ENCODE measurements around the gene XKR3. TPM values are rescaled to one million over a fixed set of nuclear protein-coding genes. Genes with fewer than 3 reads are reported as not detected.

Gene XKR3
- total RNA-seq, 1 donor from 2014 or later, result not detected

DNA sequence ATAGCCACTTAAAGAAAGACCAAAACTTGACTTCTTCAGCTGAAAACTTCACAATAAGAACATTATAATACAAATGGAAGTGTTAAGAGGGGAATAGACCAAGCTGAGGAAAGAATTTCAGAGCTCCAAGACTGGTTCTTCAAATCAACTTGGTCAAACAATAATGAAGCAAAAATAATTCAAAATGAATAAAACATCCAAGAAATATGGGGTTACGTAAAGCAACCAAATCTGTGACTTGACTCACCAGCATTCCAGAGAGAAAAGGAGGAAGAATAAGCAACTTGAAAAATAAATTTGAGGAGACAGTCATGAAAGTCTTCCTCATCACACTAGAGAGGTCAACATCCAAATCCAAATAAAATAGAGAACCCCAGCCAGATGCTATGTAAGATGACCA, 31.4 kb downstream of the XKR3 start:
- no peaks in the 10 kb centered on the region for H3K36me3 ChIP-seq (ENCODE audit: insufficient read depth, low read length)
- peaks cover 1% of the 10 kb centered on the region for H3K9me3 Mint-ChIP-seq (ENCODE audit: unreplicated experiment)
- FAIRE-seq, result no peak

DNA sequence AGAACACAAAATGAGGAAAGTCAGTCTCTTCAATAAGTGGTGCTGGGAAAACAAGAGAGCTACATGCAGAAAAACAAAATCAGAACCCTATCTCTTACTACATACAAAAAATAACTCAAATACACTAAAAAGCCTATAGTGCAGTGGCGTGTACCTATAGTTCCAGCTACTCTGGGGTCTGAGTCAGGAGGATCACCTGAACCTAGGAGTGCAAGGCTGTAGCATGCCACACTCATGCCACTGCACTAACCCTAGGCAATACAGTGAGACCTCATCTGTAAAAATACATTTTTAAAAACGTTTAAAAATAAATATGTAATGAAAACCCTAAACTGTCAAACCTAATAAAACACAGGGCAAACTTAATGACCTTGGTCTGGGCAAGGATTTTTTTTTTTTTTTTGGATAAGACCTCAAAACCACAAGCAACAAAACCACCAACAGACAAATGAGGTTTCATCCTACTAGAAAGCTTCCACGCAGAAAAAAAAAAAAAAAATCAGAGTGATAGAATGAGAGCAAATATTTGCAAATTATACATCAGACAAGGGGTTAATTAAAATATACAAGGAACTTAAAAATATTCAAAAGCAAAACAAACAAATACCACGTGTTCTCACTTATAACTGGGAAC, 35.2 kb downstream of the XKR3 start:
- H3K36me3 ChIP-seq (ENCODE audit: insufficient read depth, low read length), result no peaks in the 10 kb centered on the region
- H3K4me1 ChIP-seq (ENCODE audit: insufficient read depth, low read length), result no peaks in the 10 kb centered on the region
- no peak overlapping the region for H2AFZ ChIP-seq (ENCODE audit: low read depth, low read length)
- no peaks in the 10 kb centered on the region for H3K4me1 Mint-ChIP-seq (ENCODE audit: low read depth, unreplicated experiment)
- H3K9me3 Mint-ChIP-seq (ENCODE audit: unreplicated experiment), result no peaks in the 10 kb centered on the region
- no peaks in the 10 kb centered on the region for H3K9me3 ChIP-seq (ENCODE audit: insufficient read depth, low read depth, low read length)
- DNase-seq (ENCODE audit: low read depth), result no peak
- no peak overlapping the region for H3K4me3 Mint-ChIP-seq (ENCODE audit: unreplicated experiment)
- no peak overlapping the region for H3K9ac ChIP-seq (ENCODE audit: low read length)
- H3K27ac ChIP-seq (ENCODE audit: low read depth, low read length), result no peak overlapping the region
- no peak overlapping the region for H3K4me3 ChIP-seq (ENCODE audit: insufficient read depth, low read depth, low read length)
- no peak for TF ChIP-seq EZH2 (IDR thresholded peaks at IDR 0.05; ENCODE audit: insufficient read depth, low read length)
- TF ChIP-seq, protein P1, sequence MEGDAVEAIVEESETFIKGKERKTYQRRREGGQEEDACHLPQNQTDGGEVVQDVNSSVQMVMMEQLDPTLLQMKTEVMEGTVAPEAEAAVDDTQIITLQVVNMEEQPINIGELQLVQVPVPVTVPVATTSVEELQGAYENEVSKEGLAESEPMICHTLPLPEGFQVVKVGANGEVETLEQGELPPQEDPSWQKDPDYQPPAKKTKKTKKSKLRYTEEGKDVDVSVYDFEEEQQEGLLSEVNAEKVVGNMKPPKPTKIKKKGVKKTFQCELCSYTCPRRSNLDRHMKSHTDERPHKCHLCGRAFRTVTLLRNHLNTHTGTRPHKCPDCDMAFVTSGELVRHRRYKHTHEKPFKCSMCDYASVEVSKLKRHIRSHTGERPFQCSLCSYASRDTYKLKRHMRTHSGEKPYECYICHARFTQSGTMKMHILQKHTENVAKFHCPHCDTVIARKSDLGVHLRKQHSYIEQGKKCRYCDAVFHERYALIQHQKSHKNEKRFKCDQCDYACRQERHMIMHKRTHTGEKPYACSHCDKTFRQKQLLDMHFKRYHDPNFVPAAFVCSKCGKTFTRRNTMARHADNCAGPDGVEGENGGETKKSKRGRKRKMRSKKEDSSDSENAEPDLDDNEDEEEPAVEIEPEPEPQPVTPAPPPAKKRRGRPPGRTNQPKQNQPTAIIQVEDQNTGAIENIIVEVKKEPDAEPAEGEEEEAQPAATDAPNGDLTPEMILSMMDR (IDR thresholded peaks at IDR 0.05; ENCODE audit: insufficient read depth, low read depth, low read length), result no peak
- H3K27ac Mint-ChIP-seq (ENCODE audit: unreplicated experiment), result no peak overlapping the region
- no peaks in the 10 kb centered on the region for H3K36me3 Mint-ChIP-seq (ENCODE audit: low read depth, unreplicated experiment)
- H3K4me2 ChIP-seq (ENCODE audit: low read length), result no peak overlapping the region
- no peaks in the 10 kb centered on the region for H4K20me1 ChIP-seq (ENCODE audit: insufficient read depth, low read length)
- no peaks in the 10 kb centered on the region for H3K27me3 Mint-ChIP-seq (ENCODE audit: low read depth, unreplicated experiment)
- H3K27me3 ChIP-seq (ENCODE audit: insufficient read depth, low read length), result no peaks in the 10 kb centered on the region
- FAIRE-seq, result no peak
- no peaks in the 10 kb centered on the region for H3K79me2 ChIP-seq (ENCODE audit: insufficient read depth, low read length)

More for the DNA sequence above, 31.4 kb downstream of the XKR3 start:
- H2AFZ ChIP-seq (ENCODE audit: low read depth, low read length), result no peak overlapping the region
- no peaks in the 10 kb centered on the region for H3K27me3 Mint-ChIP-seq (ENCODE audit: low read depth, unreplicated experiment)
- no peaks in the 10 kb centered on the region for H4K20me1 ChIP-seq (ENCODE audit: insufficient read depth, low read length)
- H3K79me2 ChIP-seq (ENCODE audit: insufficient read depth, low read length), result no peaks in the 10 kb centered on the region
- no peak overlapping the region for H3K4me3 ChIP-seq (ENCODE audit: insufficient read depth, low read depth, low read length)
- no peaks in the 10 kb centered on the region for H3K4me1 ChIP-seq (ENCODE audit: insufficient read depth, low read length)
- no peaks in the 10 kb centered on the region for H3K4me1 Mint-ChIP-seq (ENCODE audit: low read depth, unreplicated experiment)
- no peak overlapping the region for H3K4me3 Mint-ChIP-seq (ENCODE audit: unreplicated experiment)
- peaks cover 2% of the 10 kb centered on the region for H3K36me3 Mint-ChIP-seq (ENCODE audit: low read depth, unreplicated experiment)
- no peaks in the 10 kb centered on the region for H3K27me3 ChIP-seq (ENCODE audit: insufficient read depth, low read length)
- no peak overlapping the region for H3K27ac ChIP-seq (ENCODE audit: low read depth, low read length)
- H3K9ac ChIP-seq (ENCODE audit: low read length), result no peak overlapping the region
- no peak overlapping the region for H3K27ac Mint-ChIP-seq (ENCODE audit: unreplicated experiment)
- no peak for TF ChIP-seq EZH2 (IDR thresholded peaks at IDR 0.05; ENCODE audit: insufficient read depth, low read length)
- TF ChIP-seq, protein P1 (IDR thresholded peaks at IDR 0.05; ENCODE audit: insufficient read depth, low read depth, low read length), result no peak
- DNase-seq (ENCODE audit: low read depth), result no peak
- H3K9me3 ChIP-seq (ENCODE audit: insufficient read depth, low read depth, low read length), result peaks cover 2% of the 10 kb centered on the region
- H3K4me2 ChIP-seq (ENCODE audit: low read length), result no peak overlapping the region

DNA sequence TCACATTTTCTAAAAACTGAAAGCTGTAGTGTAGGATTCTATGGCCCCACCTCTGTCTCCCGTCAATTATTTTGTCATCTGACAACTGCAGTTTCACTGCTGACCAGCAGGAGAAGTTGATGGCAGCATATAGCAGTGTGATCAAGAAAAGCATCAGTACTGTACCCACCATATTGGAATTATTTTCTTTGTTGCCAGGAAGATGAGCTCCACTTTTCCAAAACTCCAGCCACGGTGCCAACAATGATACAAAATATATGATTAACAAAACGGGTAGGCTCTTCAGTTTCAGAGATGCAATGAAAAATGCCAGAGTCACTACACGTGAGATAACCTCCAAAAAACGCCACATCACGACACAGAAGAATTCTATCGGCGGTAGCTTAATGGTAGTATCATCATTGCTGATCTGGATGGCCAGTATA, 41.3 kb downstream of the XKR3 start:
- H3K4me3 ChIP-seq (ENCODE audit: insufficient read depth, low read depth, low read length), result no peak overlapping the region
- H4K20me1 ChIP-seq (ENCODE audit: insufficient read depth, low read length), result no peaks in the 10 kb centered on the region
- FAIRE-seq (no peak), DNase-seq (ENCODE audit: low read depth) (no peak)
- no peak overlapping the region for H3K4me3 Mint-ChIP-seq (ENCODE audit: unreplicated experiment)
- no peaks in the 10 kb centered on the region for H3K36me3 Mint-ChIP-seq (ENCODE audit: low read depth, unreplicated experiment)
- no peaks in the 10 kb centered on the region for H3K4me1 Mint-ChIP-seq (ENCODE audit: low read depth, unreplicated experiment)
- H3K4me2 ChIP-seq (ENCODE audit: low read length), result no peak overlapping the region
- H3K9me3 Mint-ChIP-seq (ENCODE audit: unreplicated experiment), result no peaks in the 10 kb centered on the region
- no peaks in the 10 kb centered on the region for H3K79me2 ChIP-seq (ENCODE audit: insufficient read depth, low read length)
- no peak overlapping the region for H3K9ac ChIP-seq (ENCODE audit: low read length)
- H3K27me3 Mint-ChIP-seq (ENCODE audit: low read depth, unreplicated experiment), result no peaks in the 10 kb centered on the region
- no peak overlapping the region for H2AFZ ChIP-seq (ENCODE audit: low read depth, low read length)
- peaks cover 3% of the 10 kb centered on the region for H3K9me3 ChIP-seq (ENCODE audit: insufficient read depth, low read depth, low read length)
- no peak overlapping the region for H3K27ac ChIP-seq (ENCODE audit: low read depth, low read length)
- no peaks in the 10 kb centered on the region for H3K36me3 ChIP-seq (ENCODE audit: insufficient read depth, low read length)
- no peak overlapping the region for H3K27ac Mint-ChIP-seq (ENCODE audit: unreplicated experiment)
- TF ChIP-seq EZH2 (IDR thresholded peaks at IDR 0.05; ENCODE audit: insufficient read depth, low read length), result no peak
- no peaks in the 10 kb centered on the region for H3K27me3 ChIP-seq (ENCODE audit: insufficient read depth, low read length)
- H3K4me1 ChIP-seq (ENCODE audit: insufficient read depth, low read length), result no peaks in the 10 kb centered on the region
